ENCODE data around the gene S100A4. TPM values are rescaled to one million over a fixed set of nuclear protein-coding genes. Genes with fewer than 3 reads are reported as not detected.
A peak's percentile ranks its signal among the peaks of the same experiment; 100 is the strongest.

S100A4 gene
- total and polyA plus RNA-seq, 4 experiments from 2014 or later = 329 to 3,815 (median 1,616) TPM

DNA sequence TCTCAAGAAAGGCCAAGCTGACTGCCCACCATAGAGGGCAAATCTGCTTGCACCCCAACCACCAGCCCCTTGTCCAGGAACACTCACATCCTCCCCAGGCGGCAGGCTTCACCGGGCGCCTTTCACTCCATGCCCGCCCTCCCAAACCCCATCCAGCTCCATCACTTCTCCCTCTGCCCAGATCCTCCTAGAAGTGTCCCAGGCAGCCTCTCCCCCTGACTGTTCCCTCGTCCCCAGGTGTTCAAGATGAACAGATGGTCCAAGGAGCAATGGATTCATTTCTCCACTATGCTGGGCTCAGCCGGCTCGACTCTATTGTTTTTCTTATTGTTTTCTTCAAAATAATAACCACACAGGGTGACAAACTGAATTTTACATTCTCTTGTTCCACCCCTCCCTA lies 31.9 kb downstream of the S100A4 start:
- CTCF ChIA-PET (ENCODE audit: partially characterized antibody) = interaction anchor here (0.7 to 12.4 kb wide), 5 partner anchors 19 to 100 kb away, joined by 3 to 243 read pairs (median 7); no protein-coding TSS in a partner anchor
- Histone ChIP-seq H3K9me3 (ENCODE audit: control insufficient read depth in 1 of 2, low read length in 2 of 2) (no peaks in the 10 kb centered on the region), H3K36me3 (ENCODE audit: insufficient read depth, low read length) (no peaks in the 10 kb centered on the region), H3K4me1 (ENCODE audit: insufficient read depth, low read length) (peaks cover 10% of the 10 kb centered on the region), H3K27me3 (ENCODE audit: insufficient read depth, low read length) (no peaks in the 10 kb centered on the region), H3K4me3 (ENCODE audit: low read length in 2 of 2) (no peak overlapping the region), H3K27ac (ENCODE audit: low read depth, low read length) (no peak overlapping the region)
- peak overlapping the region in 1 of 7 donors; percentile 36 for H3K27ac Mint-ChIP-seq
- POLR2A ChIA-PET (ENCODE audit: partially characterized antibody) = no interaction called here
- intact Hi-C loops (cut with micrococcal nuclease) = no loop called here
- H3K27me3 Mint-ChIP-seq = no peaks in the 10 kb centered on the region
- H3K4me3 Mint-ChIP-seq = no peak overlapping the region
- H3K9me3 Mint-ChIP-seq = no peaks in the 10 kb centered on the region
- H3K4me1 Mint-ChIP-seq = peaks cover 3 to 11% (median 6%) of the 10 kb centered on the region in 4 donors
- H3K36me3 Mint-ChIP-seq = no peaks in the 10 kb centered on the region
- no peak for DNase-seq

DNA sequence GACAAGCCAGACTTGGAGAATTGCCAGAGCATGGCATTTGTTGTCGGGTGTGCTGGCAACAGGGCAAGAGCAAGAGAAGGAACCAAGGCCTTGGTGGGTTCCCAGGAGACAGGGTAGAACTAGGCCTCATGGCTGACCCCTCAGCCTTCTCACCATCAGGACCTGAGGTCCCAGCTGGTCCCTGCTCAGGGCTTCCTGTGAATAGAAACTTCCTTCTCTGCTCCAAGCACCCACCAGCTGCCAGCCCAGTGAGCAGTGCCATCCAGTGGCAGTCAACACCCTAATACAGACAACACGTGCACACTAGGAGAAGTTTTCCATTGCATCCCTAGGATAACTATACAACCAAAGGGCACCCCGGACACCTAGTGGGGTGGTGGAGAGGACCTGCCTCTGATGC lies 32.6 kb downstream of the S100A4 start:
- no peak for DNase-seq
- Mint-ChIP-seq H3K27ac (peak overlapping the region in 2 of 7 donors; percentile 36 to 68), H3K4me1 (peaks cover 3 to 11% (median 5%) of the 10 kb centered on the region in 4 donors), H3K9me3 (no peaks in the 10 kb centered on the region), H3K36me3 (no peaks in the 10 kb centered on the region), H3K27me3 (no peaks in the 10 kb centered on the region), H3K4me3 (no peak overlapping the region)
- H3K36me3 ChIP-seq (ENCODE audit: insufficient read depth, low read length) = no peaks in the 10 kb centered on the region
- H3K4me1 ChIP-seq (ENCODE audit: insufficient read depth, low read length) = peaks cover 10% of the 10 kb centered on the region
- intact Hi-C loops (cut with micrococcal nuclease) = no loop called here
- CTCF ChIA-PET (ENCODE audit: partially characterized antibody) = interaction anchor here (0.7 to 12.4 kb wide), 3 partner anchors 19 to 58 kb away, joined by 3 to 243 read pairs (median 74); no protein-coding TSS in a partner anchor
- POLR2A ChIA-PET (ENCODE audit: partially characterized antibody) = no interaction called here
- H3K27me3 ChIP-seq (ENCODE audit: insufficient read depth, low read length) = no peaks in the 10 kb centered on the region
- H3K9me3 ChIP-seq (ENCODE audit: control insufficient read depth in 1 of 2, low read length in 2 of 2) = no peaks in the 10 kb centered on the region
- H3K4me3 ChIP-seq (ENCODE audit: low read length in 2 of 2) = no peak overlapping the region
- H3K27ac ChIP-seq (ENCODE audit: low read depth, low read length) = no peak overlapping the region

DNA sequence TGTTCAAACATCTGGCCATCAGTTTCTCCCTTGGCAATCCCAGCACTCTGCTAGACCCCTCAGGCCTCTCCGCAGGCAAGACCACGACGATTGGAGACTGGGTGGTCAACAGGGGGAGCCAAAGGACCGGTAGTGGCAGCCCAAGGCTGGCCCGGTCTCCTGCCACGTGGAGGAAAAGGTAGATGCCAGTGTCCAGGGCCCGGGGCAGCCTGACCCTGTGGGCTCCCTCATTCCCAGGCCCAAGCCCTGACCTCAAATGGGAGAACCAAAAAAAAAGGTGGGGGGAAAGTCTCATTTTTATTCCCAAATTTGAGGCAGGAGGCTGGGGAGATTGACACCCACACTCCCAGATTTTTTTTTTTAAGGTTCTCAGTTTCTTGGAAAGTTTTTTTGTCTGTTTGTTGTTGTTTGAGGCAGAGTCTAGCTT lies 34.6 kb downstream of the S100A4 start:
- CTCF ChIA-PET (ENCODE audit: partially characterized antibody) = interaction anchor here (0.7 to 12.4 kb wide), 41 partner anchors 10 to 280 kb away, joined by 3 to 243 read pairs (median 4); partner anchors contain the start of genes CHTOP, S100A1, S100A13 and S100A14
- Histone ChIP-seq H3K27ac (ENCODE audit: low read depth, low read length) (no peak overlapping the region), H3K36me3 (ENCODE audit: insufficient read depth, low read length) (no peaks in the 10 kb centered on the region), H3K4me1 (ENCODE audit: insufficient read depth, low read length) (peaks cover 8% of the 10 kb centered on the region), H3K4me3 (ENCODE audit: low read length in 2 of 2) (no peak overlapping the region), H3K27me3 (ENCODE audit: insufficient read depth, low read length) (no peaks in the 10 kb centered on the region), H3K9me3 (ENCODE audit: control insufficient read depth in 1 of 2, low read length in 2 of 2) (no peaks in the 10 kb centered on the region)
- no peaks in the 10 kb centered on the region for H3K27me3 Mint-ChIP-seq
- peaks cover 3 to 8% (median 5%) of the 10 kb centered on the region in 4 donors for H3K4me1 Mint-ChIP-seq
- no peaks in the 10 kb centered on the region for H3K36me3 Mint-ChIP-seq
- peak; percentile 67 to 72 (median 69) for DNase-seq
- H3K27ac Mint-ChIP-seq = peak overlapping the region in 3 of 7 donors; percentile 30 to 49 (median 32)
- H3K4me3 Mint-ChIP-seq = no peak overlapping the region
- intact Hi-C loops (cut with micrococcal nuclease) = loop anchor here (1.0 to 2.0 kb wide), 3 partner anchors 22 to 476 kb away; partner anchors contain the start of gene RAB13
- H3K9me3 Mint-ChIP-seq = no peaks in the 10 kb centered on the region
- POLR2A ChIA-PET (ENCODE audit: partially characterized antibody) = interaction anchor here (1.1 to 3.3 kb wide), 6 partner anchors 21 to 480 kb away, joined by 3 to 18 read pairs (median 8); partner anchors contain the start of genes RPS27 and S100A6

DNA sequence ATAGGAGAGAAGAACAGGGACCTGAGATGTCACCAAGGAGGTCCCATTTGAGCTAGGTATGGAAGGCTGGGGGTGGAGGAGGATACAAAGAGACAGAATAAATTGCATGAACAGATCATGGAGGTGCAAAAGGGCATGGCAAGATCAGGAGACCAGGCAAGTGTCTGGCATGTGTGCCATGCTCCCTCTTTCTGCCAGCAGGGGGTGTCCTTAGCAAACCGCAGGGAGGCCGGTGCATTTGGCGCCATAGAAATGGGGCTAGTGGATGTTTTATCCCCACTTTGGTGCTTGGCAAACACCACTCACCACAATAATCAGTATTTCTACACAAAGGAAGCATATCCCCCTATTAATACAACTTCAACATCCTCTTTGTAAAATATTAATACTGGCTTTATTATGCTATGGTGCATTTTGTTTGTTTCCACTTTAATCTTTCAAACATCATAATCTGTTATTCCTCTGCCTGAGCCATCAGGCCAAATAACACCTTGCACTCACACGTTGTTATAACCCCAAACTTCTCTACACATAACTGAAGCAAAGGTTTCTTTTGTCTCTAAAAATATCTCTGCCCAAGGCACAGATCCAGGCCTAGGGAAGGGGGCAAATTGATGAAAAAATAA lies 35.8 kb downstream of the S100A4 start:
- no peak overlapping the region for H3K27ac ChIP-seq (ENCODE audit: low read depth, low read length)
- peaks cover 3 to 6% (median 5%) of the 10 kb centered on the region in 4 donors for H3K4me1 Mint-ChIP-seq
- intact Hi-C loops (cut with micrococcal nuclease) = loop anchor here (1.0 to 2.0 kb wide), 3 partner anchors 107 to 477 kb away; partner anchors contain the start of gene RAB13
- ChIA-PET POLR2A (ENCODE audit: partially characterized antibody) (interaction anchor here (1.0 to 3.3 kb wide), 7 partner anchors 22 to 481 kb away, joined by 3 to 18 read pairs (median 8); partner anchors contain the start of genes RPS27, S100A5 and S100A6), CTCF (ENCODE audit: partially characterized antibody) (interaction anchor here (0.6 to 12.4 kb wide), 24 partner anchors 11 to 476 kb away, joined by 3 to 243 read pairs (median 4); partner anchors contain the start of genes RAB13, S100A14, S100A2 and S100A4)
- H3K4me1 ChIP-seq (ENCODE audit: insufficient read depth, low read length) = no peaks in the 10 kb centered on the region
- H3K27ac Mint-ChIP-seq = peak overlapping the region in 1 of 7 donors; percentile 19
- H3K9me3 Mint-ChIP-seq = no peaks in the 10 kb centered on the region
- no peaks in the 10 kb centered on the region for H3K9me3 ChIP-seq (ENCODE audit: control insufficient read depth in 1 of 2, low read length in 2 of 2)
- H3K27me3 Mint-ChIP-seq = no peaks in the 10 kb centered on the region
- H3K4me3 ChIP-seq (ENCODE audit: low read length in 2 of 2) = no peak overlapping the region
- peak; percentile 52 to 66 (median 58) for DNase-seq
- no peak overlapping the region for H3K4me3 Mint-ChIP-seq
- no peaks in the 10 kb centered on the region for H3K36me3 Mint-ChIP-seq
- H3K27me3 ChIP-seq (ENCODE audit: insufficient read depth, low read length) = no peaks in the 10 kb centered on the region
- H3K36me3 ChIP-seq (ENCODE audit: insufficient read depth, low read length) = no peaks in the 10 kb centered on the region

DNA sequence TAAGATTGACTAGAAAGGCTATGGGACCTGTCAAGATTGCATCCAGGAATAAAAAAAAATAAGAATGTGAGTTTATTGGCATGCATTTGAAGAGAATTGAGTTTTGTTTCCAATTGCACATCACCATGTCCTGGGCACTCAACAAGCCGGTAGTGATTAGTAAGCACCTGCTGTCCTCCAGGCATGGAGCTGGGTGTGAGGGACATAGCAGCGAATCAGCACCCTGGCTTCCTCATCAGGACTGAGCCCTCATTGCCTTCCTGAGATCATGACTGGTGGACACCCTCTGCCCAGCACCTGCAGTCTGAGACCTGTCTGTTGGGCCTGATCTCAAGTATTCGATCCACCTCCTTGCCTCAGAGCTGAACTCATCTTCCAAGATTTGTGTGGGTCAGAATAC lies 36.6 kb downstream of the S100A4 start:
- no peaks in the 10 kb centered on the region for H3K9me3 Mint-ChIP-seq
- no peak overlapping the region for H3K4me3 Mint-ChIP-seq
- Histone ChIP-seq H3K9me3 (ENCODE audit: control insufficient read depth in 1 of 2, low read length in 2 of 2) (no peaks in the 10 kb centered on the region), H3K36me3 (ENCODE audit: insufficient read depth, low read length) (no peaks in the 10 kb centered on the region), H3K4me3 (ENCODE audit: low read length in 2 of 2) (no peak overlapping the region), H3K27me3 (ENCODE audit: insufficient read depth, low read length) (no peaks in the 10 kb centered on the region), H3K4me1 (ENCODE audit: insufficient read depth, low read length) (no peaks in the 10 kb centered on the region), H3K27ac (ENCODE audit: low read depth, low read length) (no peak overlapping the region)
- H3K27me3 Mint-ChIP-seq = no peaks in the 10 kb centered on the region
- no peak for DNase-seq
- ChIA-PET POLR2A (ENCODE audit: partially characterized antibody) (interaction anchor here (3.3 kb wide), 1 partner anchor 23 kb away, joined by 18 read pairs; no protein-coding TSS in a partner anchor), CTCF (ENCODE audit: partially characterized antibody) (interaction anchor here (1.1 to 12.4 kb wide), 10 partner anchors 12 to 225 kb away, joined by 3 to 243 read pairs (median 36); partner anchors contain the start of genes S100A14, S100A2 and S100A4)
- H3K4me1 Mint-ChIP-seq = peaks cover 3 to 6% (median 5%) of the 10 kb centered on the region in 4 donors
- H3K36me3 Mint-ChIP-seq = no peaks in the 10 kb centered on the region
- no peak overlapping the region for H3K27ac Mint-ChIP-seq
- intact Hi-C loops (cut with micrococcal nuclease) = loop anchor here (1.0 kb wide), 2 partner anchors 108 to 240 kb away; no protein-coding TSS in a partner anchor

DNA sequence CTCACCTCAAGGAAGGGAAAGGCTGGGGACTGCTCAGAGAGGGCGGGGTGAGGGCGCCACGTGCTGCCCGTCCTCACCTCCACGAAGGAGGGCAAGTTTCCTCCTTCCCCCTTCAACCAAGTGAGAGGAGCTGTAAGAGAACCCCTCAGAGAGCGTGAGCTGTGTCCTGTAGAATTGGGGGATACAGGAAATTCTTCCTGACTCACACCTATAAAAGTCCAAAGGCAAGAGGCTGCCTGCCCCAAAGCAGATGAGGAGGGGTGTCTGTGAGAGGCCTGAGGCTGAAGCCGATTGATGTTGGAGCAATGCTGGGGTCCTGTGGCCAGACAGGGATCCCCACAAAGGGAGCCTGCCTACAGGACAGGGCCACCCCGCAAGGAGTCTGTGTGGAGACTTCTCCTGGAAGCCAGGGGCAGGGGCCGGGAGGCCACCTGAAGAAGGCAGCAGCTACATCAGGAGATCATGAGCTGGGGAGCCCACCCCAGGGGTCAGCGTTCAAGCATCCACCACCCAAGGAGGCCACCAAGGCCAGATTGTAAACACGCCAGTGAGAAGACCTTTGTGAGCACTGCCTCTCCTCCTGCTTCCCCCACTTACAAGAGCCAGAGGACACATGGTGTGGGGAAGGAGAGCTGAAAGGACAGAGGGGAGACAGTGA lies 37.6 kb downstream of the S100A4 start:
- ChIA-PET POLR2A (ENCODE audit: partially characterized antibody) (interaction anchor here (1.0 kb wide), 1 partner anchor 61 kb away, joined by 3 read pairs; no protein-coding TSS in a partner anchor), CTCF (ENCODE audit: partially characterized antibody) (interaction anchor here (1.3 to 12.4 kb wide), 9 partner anchors 13 to 478 kb away, joined by 3 to 243 read pairs (median 11); partner anchors contain the start of genes RAB13, S100A14 and S100A2)
- Mint-ChIP-seq H3K4me1 (peaks cover 3 to 6% (median 5%) of the 10 kb centered on the region in 4 donors), H3K36me3 (no peaks in the 10 kb centered on the region), H3K4me3 (no peak overlapping the region), H3K9me3 (no peaks in the 10 kb centered on the region), H3K27me3 (no peaks in the 10 kb centered on the region), H3K27ac (peak overlapping the region in 1 of 7 donors; percentile 68)
- intact Hi-C loops (cut with micrococcal nuclease) = no loop called here
- Histone ChIP-seq H3K4me1 (ENCODE audit: insufficient read depth, low read length) (no peaks in the 10 kb centered on the region), H3K4me3 (ENCODE audit: low read length in 2 of 2) (no peak overlapping the region), H3K36me3 (ENCODE audit: insufficient read depth, low read length) (no peaks in the 10 kb centered on the region), H3K9me3 (ENCODE audit: control insufficient read depth in 1 of 2, low read length in 2 of 2) (no peaks in the 10 kb centered on the region), H3K27me3 (ENCODE audit: insufficient read depth, low read length) (no peaks in the 10 kb centered on the region), H3K27ac (ENCODE audit: low read depth, low read length) (no peak overlapping the region)
- DNase-seq = no peak

All from CD4-positive, alpha-beta memory T cell (primary cell).